HG03460 (cell line): ENCODE measurements around the gene CAMKMT.
"Not testable (repeated sequence)": the region's sequence is repeated elsewhere in the genome, so short reads cannot be mapped to it uniquely, and the experiment has no call there.

Source experiments
- ATAC-seq: cut with Tn5 transposase; IDR thresholded peaks from one replicate; pipeline ENCODE4 v1.9.1; 2021; ENCODE audit not compliant: unreplicated experiment

Gene CAMKMT

DNA sequence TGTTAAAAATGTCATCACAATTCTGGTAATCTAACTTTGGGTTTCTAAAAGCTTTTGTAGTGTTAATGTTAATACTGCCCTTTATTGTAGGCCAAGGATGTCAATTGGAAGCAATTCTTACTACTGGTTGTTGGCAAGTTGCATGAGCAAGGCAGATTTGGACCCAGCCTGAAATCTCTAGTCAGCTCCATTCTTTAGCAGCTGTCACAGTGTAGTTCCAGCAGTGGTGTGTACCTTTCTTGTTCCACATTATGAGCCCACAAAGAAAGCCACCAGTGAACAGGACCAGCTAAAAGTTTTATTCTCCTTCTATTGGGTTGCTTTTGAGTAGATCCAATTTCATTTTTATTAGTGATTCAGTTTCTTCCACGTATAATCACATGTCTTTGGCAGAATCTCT, 133.8 kb downstream of the CAMKMT start:
- ATAC-seq: no peak

DNA sequence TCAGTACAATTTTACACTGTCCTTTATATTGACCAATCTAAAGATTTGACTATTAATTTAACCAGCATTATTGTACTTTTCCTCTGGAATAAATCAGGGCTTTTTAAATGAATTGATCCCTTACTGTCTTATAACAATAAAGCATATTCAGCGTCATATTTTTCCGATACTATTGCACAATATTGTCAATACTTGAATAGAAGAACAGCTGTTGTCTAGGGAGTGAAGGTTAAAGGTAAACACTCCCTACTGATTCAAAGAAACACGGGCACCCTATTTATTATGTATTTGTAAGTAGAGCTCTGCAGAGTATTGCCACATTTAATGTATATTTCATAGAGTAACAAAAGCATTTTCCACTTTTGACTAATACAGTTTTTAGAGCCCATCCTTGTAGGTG, 134.4 kb downstream of the CAMKMT start:
- ATAC-seq: no peak

DNA sequence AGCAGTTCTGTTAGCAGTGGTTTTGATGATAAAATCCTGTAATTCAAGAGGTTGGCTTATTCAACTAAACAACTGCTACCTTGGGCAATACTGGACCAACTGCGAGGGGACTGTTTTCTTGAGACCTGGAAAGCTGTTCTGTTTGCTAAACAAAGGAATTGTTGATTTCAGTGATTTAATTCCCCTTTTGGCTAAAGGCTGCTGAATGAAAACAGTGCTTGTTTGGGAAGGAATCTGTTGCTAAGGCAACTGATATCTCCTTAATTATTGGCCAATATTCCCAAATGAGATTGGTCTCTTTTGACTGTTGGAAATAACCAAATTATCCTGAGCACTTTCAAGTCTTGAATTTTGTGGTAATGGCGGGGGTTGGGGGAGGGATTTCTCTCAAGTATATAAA, 136.8 kb downstream of the CAMKMT start:
- ATAC-seq: no peak

DNA sequence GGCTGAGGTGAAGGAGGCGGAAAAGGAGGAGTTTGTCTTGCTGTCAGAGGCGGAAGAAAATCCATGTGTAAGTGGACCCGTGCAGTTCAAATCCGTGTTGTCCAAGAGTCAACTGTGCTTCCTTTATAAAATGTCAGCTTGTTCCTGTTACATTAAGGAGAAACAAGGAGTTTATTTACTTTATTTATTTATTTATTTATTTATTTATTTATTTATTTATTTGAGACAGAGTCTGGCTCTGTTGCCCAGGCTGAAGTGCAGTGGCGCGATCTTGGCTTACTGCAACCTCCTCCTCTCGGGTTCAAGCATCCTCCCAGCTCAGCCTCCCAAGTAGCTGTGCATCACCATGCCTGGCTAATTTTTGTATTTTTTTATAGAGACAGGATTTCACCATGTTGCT, 143.9 kb downstream of the CAMKMT start:
- not testable (repeated sequence) for ATAC-seq

DNA sequence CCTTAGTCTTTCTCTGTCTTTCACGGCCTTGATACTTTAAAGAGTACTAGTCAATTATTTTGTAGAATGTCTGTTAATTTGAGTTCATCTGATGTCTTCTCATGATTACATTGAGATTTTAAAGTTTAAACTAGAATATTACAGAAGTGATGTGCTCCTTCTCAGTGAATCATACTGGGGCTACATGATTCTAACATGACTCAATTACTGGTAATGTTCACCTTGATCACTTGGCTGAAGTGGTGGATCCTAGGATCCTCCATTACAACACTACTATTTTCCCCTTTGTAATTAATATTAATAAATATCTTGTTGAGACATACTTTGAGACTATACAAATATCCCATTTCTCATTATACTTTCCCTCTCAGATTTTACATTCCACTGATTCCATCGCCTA, 148.5 kb downstream of the CAMKMT start:
- ATAC-seq: no peak

DNA sequence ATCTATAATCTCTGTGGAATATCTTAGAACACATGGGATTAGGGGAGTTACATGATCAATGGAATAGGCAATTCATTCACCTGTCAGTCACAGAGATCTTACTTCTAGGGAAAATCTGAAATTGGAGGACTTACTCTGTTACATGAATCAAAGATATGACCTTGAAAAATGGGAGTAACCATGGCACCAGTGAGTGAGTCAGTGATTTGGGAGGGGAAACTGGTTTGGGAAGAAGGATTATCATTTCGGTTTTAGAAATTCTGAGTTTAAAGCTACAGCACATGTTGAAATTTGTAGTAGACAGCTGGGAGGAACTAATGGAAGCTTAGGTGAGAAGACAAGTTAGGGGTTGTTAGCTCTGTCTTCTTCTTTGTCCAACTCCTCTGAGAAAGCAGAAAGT, 153.7 kb downstream of the CAMKMT start:
- ATAC-seq: no peak

DNA sequence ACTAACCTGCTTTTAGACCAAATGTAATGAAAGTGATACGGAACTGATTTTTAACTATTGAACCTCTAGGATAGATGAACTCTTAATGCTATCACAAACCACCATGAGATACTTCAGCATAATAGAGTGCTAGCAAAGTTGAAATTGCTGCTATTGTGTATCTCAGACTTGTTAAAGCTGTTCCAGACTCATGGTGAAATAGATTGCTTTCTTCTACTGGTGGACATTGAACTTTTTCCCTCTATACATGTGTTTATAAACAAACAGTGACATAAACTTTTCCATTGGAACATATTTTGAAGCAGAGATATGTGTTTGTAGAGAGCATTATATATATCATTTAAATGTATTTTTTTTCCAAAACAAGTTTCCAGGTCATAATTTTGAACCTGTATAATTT, 157.3 kb downstream of the CAMKMT start:
- ATAC-seq: no peak

DNA sequence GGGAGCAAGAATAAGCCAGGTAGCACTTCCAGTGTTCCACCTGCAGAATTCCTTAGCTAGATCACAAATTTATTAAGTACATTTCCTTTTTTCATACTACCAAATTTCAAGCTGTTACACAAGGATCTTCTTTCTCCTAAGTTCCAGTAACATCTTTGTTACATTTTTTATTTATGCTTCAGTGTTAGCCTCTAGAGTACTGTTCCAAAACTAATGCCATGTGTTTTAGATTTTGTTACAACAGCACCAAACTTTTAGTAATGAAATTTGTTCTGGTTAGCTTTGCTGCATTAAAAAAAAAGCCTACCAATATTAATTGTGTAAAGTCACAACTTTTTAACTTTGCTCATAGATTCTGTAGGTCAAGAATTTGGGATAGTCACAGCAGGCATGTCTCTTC, 161.1 kb downstream of the CAMKMT start:
- ATAC-seq: no peak

DNA sequence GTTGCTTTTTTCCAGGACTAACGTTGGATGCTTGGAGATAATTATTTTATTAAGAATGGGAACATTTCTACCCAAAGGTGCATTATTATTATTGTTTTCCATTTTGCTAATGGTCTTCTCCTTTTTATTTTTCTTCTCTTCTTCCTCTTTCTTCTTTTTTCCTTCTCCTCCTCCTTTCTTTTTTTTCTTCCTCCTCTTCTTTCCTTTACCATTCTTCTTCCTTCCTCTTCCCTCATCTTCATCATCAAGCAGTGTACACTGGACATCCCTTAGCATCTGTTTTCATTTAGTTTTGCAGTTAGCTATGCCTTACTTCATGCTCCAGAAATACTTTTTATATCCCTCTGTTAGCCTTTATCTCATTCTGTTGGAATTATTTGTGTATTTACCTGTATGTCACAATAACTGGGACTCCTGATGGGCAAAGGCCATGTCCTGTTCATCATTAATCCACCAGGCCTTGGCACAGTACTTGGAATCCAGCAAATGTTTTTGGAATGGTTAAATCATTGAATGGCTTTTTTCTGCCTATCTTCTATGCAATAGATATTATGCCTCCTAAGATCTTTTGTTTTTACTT, 162.7 kb downstream of the CAMKMT start:
- ATAC-seq: no peak

DNA sequence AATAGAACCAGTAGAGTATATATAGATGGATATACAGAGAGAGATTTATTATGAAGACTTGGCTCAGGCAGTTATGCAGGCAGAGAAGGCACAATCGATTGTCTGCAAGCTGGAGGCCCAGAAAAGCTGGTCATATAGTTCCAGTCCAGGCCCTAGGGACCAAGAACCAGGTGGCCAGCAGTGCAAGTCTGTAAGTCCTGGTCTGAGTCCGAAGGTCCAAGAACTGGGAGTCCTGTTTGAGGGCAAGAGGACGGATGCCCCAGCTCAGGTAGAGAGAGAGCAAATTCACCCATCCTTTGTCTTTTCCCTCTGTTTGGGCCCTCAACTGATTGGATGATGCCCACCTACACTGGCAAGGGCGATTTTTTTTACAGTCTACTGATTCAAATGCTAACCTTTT, 164.6 kb downstream of the CAMKMT start:
- no peak for ATAC-seq

DNA sequence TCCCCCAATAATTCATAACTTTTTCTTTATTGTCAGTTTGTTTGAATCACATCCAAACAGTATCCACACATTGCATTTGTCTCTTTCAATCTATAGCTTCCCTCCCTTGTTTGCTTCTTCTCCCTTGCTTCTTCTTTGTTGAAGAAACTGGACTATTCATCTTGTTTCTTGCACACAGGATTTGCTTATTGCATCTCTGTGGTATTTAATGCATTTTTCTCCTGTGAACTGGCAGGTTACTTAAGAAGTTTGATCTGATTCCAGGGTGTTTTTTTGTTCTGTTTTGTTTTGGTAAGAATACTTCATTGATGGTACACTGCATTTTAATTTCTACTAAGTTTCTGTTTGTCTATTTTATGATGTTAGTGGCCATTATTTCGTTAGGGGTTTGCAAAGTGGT, 166.8 kb downstream of the CAMKMT start:
- no peak for ATAC-seq

DNA sequence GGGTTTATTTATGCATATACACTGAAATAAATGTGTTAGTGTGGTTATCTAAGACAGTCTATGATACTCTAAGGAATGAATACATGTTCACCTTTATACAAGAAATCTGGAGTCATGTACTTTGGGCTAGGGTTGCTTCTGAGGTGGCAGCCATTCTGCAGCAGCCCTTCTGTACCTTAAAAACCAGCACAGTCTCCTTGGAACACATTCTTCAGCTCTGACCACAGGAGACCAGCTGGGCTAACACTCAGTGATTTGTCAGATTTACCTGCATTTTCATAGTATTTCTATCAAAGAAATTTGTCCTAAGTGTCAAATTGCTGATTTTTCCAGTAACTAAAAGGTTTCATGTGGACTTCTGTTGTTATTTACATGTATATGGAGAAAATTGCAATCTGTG, 167.7 kb downstream of the CAMKMT start:
- no peak for ATAC-seq

DNA sequence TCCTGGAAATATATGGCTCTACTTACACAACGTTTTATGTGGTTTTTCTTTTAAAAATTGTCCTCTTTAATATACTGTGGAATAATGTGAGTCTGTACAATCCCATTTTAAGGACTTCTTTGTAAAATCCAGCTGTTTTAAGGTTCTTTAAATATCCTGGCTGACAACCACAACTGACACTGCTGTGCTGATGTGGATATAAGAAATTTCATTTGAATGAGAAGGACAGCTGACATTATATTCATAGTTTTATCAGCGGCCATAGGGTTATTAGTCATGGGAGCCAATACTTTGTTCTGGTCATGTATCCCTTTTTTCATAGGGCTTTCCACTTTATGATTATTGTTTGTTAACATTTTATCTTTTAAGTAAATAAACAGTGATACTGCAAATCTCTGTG, 169.5 kb downstream of the CAMKMT start:
- no peak for ATAC-seq

DNA sequence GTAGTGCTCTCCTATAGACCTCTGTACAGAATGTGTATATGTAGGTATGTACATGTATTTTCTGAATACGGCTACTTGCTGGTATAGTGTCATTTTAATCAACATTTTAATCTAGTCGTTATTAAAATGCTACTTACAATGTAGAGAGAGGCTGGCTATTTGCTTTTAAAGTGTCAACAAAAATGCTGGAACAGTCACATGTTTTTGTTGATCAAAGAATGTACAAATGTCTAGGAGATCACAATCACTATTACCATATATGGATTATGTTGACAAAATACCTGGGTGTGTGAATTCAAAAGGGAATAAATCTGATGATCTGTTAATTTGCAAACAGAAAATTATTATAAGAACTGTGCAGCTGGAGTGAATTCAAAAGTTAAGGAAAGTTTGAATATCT, 170.3 kb downstream of the CAMKMT start:
- no peak for ATAC-seq

DNA sequence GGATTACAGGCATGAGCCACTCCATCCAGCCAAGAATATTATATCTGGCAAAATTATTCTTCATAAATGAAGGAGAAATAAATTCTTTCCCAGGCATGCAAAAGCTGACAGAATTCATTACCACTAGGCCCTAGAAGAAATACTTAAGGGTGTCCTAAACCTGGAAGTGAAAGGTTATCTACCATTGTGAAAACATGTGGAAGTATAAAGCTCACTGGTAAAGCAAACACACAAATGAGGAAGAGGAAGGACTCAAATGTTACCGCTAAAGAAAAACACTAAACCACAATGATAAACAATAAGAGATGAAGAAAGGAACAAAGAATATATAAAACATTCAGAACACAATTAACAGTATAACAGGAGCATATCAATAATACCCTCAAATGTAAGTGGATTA, 171.8 kb downstream of the CAMKMT start:
- ATAC-seq: no peak

DNA sequence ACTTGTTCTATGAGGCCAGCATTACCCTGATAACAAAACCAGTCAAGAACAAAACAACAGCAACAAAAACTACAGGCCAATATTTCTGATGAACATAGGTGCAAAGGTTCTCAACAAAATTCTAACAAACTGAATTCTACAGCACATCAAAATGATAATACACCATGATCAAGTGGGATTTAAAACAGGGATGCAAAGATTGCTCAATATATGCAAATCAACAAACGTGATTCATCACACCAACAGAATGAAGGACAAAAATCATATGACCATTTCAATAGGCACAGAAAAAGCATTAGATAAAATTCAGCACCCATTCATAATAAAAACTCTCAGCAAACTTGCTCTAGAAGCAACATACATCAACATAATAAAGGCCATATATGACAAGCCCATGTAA, 173.6 kb downstream of the CAMKMT start:
- no peak for ATAC-seq

DNA sequence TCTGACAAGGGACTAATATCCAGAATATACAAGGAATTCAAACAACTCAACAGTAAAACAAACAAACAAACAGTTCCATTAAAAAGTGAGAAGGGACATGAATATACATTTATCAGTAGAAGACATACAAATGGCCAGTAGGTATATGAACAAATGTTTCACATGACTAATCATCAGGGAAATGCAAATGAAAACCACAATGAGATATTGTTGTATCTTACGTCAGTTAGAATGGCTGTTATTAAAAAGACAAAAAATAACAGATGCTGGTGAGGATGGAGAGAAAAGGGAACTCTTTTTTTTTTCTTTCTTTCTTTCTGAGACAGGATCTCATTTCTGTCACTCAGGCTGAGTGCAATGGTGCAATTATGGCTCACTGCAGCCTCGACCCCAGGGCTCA, 175.5 kb downstream of the CAMKMT start:
- no peak for ATAC-seq

DNA sequence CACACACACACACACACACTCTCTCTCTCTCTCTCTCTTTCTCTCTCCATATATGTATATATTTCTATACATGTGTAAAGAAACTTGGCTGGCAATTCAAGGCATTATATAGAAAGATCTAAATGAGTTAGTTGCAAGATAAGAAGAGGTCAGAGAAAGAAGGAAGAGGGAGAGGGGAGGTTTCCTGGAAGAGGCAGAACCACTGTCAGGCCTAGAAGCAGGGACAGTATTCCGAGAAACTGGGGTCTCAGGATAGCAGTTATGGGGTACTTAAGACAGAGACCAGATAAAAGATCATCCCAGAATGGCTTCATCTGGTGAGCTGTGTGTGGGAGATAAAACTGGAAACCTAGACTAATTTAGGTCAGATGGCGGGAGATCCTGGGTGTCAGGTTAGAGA, 180.8 kb downstream of the CAMKMT start:
- ATAC-seq: no peak

DNA sequence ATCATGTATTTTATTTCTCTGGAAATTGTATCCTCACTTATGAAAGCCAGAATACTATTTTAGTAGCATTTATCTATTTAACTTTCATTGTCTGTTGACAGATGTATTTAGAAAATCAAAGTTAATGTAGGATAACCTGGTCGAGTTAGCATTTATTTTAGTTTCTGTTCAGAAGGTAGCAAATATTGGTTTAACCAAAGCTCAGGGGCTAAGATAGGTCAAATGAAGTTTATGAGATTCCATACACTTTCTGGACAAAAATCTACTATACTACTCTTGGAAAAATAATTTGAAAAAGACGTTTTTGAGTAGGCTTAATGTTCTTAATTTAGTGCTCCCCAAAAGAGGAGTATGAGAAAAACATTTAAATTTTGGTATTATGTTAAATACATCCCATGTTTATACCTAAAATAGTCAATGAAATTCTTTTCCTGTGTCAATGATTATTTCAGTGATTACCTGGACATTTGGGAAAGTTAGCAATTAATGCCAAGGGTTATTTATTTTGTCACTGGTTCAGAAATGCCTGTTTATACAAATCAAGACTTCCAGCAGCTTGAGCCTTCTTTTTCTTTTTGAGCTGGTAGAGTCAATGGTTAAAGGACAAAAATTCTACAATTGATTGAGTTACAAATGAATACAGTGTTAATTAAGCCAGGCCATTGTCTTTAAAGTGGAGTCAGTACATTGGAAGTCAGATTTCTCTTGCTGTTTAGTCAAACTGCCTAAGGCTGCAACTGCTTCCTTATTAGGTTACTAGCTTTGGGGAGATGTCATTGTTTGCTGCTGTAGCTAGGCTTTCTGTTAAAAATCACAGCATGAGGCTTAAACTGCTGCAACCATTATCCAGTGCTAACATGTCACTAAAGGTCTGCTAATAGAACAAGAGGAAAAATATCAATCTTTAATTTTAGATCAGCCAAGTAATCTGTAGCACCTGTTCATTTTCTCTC, 182.3 kb downstream of the CAMKMT start:
- no peak for ATAC-seq

DNA sequence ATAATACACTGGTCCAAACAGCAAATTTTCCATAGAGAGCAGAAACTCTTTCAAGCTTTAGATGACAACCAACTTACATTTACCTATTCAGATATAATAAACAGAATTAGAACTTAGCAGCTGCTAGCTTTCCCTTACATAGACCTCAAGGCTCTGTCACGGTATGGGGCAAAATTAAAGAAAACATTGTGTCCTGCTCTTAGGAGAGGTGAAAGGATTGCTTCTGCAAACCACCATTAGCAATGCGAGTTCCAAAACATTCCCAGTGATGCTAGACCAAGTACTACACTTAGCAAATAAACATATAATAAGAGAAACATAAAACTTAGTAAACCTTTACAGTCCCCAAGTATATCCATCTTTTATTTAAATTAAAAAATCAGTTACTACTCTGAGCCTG, 183.3 kb downstream of the CAMKMT start:
- ATAC-seq: no peak

DNA sequence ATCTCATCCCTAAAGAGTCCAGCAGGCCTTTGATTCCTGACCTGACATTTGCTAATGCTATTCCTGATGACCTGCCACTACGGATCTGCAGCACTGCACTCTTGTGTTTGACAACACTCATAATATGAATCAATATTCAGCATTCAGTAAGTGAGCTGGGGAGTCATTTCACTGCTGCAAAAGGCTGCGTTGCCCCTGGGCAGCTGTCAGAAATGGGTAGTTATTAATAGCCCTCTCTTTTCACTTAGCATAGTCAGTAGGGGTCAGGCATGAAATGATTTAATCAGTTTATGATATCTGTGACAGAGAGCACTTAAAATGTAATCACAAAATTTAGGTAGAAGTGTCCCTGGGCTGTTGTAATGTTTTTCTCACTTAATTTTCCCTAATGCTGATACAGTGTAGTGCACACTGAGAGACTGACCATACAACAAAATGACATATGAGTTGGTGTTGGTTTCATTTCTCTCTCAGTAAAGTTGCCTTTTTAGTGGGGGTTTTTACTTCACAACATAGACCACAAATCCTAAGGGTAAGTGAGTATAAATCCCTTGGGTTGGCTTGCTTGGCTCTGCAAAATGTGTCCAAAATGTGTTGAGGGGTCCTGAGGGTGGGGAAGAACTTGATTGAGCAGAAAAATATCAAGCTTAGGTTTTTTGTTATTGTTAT, 184.8 kb downstream of the CAMKMT start:
- ATAC-seq: no peak

DNA sequence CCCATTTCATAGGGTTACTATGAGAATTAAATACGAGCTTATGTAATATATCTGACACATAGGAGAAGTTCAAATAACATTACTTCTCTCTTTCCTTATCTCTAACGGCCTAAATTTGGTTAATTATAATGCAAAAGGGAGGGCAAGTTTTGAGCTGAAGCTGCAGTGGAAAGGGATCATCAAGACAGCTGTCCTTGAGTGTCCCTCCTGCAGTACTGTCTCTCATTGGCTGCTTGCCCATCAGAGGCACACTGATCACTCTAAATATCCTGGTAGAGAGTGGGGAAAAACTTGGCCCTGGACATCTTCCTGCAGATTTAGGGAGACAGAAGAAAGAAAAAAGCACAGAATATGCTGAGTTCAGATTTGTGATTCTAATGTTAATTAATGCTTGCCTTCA, 186.0 kb downstream of the CAMKMT start:
- ATAC-seq: no peak
